DMS153 treated with DMSO at 0.1 percent for 48 hours (cell line): ENCODE data around the gene XCR1.
"Not testable (repeated sequence)": the region's sequence is repeated elsewhere in the genome, so short reads cannot be mapped to it uniquely, and the experiment has no call there.

ENCODE experiments used
- DNase-seq: peaks from one replicate; lab custom pipeline; 2025; ENCODE audit not compliant: unreplicated experiment; lab: John Stamatoyannopoulos, UW

XCR1 gene

DNA sequence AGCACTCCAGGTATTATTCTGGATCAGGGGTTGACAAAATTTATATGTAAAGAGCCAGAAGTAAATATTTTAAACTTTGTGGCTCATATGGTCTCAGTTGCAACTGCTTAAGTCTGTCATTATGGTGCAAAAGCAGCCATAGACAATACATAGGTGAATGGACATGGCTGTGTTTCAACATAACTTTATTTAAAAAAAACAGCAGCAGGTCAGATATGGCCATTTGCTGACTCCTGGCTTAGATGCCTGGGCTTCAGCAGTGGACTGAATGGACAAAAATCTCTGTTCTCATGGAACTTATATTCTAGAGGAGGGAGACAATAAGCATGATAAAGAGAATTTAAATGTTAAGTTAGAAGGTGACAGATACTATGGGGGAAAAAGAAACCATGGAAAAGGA lies 20.0 kb downstream of the XCR1 start:
- no peak for DNase-seq

DNA sequence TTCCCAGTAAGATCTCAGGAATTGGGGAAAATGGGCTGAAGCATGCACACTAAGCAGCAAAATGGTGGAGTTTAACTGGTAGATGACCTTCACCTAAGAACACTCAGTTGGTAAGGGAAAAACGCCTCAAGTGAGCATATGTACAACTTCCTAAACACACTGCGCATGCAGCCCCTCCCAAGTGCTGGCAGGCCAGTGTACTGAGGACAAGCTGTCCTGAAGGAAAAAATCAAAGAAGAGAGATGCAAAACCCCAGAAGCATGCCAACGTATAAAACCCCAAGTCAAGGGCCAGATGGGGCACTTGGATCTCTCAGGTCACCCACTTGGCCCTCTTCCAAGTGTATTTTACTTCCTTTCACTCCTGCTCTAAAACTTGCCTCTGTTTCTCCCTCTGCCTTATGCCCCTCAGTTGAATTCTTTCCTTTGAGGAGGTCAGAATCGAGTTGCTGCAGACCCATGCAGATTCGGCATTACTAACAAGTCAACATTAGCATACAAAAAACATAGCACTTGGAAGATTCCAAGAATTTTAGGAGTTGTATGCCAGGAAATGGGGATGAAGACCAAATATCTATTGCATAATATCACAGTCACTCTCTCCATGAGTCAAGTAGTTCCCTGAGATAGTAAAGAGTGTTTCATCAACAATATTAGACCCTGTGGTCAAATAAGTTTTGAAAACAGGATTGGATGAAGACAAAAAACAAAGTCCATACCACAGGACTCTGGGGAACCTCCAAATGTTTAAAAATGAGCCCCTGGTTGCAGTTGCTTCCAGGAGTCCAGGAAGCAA lies 20.8 kb downstream of the XCR1 start:
- DNase-seq: no peak

DNA sequence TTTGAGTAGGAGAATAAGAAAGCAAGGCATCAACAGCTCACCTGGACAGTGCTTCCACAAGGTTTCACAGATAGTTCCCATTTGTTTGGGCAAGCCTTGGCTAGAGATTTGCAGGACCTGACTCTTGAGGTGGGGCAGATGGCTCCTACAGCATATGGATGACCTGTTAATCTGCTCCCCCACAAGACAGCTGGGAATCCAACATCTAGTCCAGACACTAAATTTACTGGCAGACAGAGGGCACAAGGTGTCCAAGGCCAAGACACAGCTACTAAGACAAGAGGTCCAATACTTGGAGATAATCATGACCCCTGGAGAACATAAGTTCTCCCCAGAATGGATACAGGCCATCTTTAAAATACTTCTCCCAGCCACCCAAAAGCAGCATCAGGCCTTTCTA lies 23.6 kb downstream of the XCR1 start:
- not testable (repeated sequence) for DNase-seq

GRCh38 chr3:46001178-46001577 lies 26.1 kb downstream of the XCR1 start:
- no peak for DNase-seq

- no peak for DNase-seq
Observed at GRCh38 chr3:45997942-45998341, 29.3 kb downstream of the XCR1 start.

- not testable (repeated sequence) for DNase-seq
Observed at GRCh38 chr3:45997499-45997898, 29.8 kb downstream of the XCR1 start.

GRCh38 chr3:45995236-45996192 lies 31.8 kb downstream of the XCR1 start, which contains the start of gene FYCO1:
Gene FYCO1, minus strand, starts transcription at chr3:45995824. Its CDS starts 10,914 bp downstream, at chr3:45984910.
- peak; percentile 32 for DNase-seq

GRCh38 chr3:45994419-45995235 lies 32.7 kb downstream of the XCR1 start:
- no peak for DNase-seq

DNA sequence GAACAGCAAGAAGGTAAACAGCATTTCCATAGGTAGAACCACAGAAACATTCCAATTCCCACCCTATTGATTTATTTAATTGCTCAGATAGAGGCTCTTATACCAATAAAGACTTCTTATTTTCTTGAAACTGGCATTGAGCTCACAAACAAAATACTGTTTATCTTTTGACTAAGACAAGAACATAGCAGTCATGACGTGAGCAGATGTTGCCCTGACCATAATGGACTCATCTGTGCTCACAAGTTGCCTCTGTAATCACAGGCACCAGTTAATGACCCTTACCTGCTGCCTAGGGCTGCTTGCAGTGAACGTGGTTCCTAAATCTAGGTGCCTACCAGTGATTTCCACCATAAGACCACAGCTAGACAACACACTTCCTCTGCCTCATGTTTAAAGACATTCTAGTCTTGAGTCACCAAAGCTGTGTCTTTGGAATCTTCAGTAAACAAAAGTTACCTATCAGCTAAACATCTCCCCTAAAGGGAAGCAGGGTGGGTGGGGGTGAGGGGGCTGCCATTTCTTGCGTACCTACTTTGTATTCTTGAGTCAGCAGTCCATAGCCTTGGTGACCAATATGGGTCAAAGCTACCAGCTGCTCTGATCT lies 33.8 kb downstream of the XCR1 start:
- no peak for DNase-seq

- no peak for DNase-seq
Observed at GRCh38 chr3:45992821-45993221, 34.5 kb downstream of the XCR1 start.

DNA sequence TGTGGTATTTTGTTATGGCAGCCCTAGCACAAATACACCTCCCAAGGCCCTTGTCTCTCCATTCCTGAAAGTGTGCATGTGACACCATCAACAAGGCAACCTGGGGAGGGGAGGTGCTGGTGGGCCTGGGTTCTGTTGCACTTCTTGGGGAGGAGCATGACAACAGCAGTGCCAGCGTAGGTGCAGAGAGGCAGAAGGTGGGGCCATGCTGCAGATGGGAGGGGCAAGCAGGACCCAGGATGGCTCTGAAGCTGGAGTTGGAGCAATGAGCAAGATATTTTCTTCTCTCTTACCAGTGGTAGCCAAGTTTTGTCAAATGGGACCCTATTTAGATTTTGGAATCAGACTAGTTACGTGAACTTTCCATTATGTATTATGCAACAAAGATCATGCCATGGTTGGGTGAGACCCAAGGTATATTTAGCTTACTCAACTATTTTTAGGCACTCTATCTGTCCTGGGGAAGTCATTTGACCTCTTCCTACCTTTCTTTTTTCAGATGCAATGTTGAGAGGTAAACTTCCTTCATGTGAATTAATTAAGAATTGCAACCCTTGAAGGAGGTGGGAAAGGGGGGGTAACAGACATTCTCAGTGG lies 35.1 kb downstream of the XCR1 start:
- DNase-seq: no peak

DNA sequence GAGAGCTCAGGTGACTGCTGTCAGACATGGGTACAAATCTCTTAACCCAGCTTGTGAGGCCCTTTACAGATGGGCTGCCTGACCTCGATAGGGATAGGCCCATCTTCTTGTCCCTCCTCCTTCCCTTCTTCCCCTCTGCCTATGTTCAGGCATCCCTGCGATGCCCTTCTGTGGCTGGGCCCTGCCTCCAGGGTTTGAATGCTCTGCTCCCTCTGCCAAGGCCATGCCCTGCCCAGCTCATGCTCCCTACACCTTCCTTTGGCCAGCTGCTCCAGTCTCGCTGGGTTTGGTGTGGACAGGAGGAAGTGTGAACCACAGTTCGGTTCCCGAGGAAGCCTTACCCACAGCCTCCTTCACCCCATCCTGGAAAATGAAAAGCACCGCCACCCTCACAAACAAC lies 35.9 kb downstream of the XCR1 start:
- no peak for DNase-seq

DNA sequence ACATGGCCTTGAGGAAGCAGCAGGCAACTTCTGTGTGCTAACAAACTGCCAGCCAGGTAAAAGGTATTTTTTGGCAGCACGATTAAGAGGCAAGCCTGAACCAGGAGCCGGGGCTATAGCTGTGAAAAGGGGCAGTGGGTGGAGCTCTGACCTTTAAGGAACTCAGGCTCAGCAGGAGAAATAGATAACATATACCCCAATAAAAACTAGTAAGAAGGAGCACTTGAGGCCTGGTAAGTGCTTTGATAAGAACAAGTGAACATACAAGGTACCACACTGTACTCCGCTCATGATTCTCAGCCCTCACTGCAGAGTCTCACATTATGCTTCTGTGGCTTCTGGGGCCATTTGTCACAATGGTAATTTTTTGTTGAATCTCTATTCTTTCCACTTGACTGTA lies 37.1 kb downstream of the XCR1 start:
- DNase-seq: no peak

DNA sequence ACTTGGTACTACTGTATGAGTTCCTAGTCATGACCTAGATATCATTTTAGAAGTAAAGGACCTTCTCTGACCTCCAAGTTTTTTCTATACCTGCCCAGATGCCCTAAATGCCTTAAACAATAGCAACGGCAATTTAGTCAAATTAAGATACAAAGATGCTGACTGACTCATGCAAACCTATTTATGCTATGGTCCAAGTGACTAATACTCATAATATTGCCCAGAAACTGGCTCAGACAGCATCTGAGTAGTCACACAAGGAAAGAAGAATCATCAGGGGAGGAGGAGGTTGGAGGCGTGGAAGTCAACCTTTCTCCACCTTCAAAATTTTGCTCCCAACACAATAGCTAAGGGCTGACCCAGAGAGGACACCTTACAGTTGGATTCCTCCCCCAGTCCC lies 38.5 kb downstream of the XCR1 start:
- DNase-seq: no peak

DNA sequence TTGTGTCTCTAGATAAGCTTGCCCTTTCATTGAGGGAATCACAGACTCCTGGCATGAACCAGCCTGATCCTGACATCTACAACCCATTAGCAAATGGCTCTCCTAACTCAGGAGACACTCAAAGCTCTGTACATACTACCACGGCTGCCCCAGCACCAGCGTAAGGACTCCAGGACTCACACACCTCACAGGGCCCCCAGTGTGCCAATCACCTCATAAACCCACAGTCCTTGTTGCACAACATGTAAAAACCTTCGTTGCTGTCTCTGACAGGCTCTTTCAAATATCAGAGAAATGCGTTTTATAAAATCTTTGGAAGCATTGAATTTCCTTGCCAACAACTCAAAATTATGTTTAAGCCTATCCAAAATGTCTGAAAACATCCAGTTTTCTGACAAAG lies 38.9 kb downstream of the XCR1 start:
- no peak for DNase-seq

DNA sequence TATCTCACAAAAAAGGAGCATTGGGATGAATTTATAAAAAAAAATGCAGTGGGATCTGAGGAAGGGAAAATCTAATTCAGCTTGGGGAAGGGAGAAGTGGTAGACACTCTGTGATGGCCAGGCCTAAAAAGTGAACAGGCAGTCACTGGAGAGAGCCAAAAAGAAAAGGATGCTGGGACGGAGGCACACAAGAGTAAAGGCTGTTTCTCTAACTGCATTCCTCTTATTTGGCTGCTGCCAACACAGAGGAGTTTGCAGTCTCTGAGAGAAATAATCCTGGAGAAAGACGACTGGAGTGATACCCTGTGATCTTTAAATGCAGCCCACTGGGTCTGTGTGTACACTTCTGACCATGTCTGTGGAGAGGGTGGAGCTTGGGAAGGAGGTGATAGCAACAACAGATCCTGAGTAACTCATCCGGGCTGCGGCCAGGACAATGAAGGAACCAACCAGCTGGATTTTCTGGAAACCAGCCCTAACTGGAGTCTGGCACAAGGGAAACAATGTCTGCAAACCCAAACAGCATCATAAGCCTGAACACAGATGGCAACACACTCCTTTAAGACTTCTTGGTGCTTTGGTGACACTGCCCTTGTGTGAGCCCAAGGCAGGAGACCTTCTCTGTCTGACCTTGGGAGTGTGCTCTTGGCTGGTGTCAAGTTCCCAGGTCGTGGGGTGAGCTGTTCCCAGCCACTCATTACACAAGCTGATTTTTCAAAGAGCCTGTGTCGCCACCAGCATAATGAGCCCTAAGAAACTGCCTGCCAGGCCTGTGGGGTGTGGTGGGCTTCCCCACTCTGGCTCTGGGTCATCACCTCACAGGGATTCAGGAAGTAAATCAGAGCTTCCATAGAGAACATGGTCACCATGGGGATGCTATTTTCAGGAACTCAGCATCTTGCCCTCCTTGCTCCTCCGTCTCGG lies 39.7 kb downstream of the XCR1 start:
- DNase-seq: no peak

- peak; percentile 7 for DNase-seq
Observed at GRCh38 chr3:45986303-45986982, 40.8 kb downstream of the XCR1 start.

DNA sequence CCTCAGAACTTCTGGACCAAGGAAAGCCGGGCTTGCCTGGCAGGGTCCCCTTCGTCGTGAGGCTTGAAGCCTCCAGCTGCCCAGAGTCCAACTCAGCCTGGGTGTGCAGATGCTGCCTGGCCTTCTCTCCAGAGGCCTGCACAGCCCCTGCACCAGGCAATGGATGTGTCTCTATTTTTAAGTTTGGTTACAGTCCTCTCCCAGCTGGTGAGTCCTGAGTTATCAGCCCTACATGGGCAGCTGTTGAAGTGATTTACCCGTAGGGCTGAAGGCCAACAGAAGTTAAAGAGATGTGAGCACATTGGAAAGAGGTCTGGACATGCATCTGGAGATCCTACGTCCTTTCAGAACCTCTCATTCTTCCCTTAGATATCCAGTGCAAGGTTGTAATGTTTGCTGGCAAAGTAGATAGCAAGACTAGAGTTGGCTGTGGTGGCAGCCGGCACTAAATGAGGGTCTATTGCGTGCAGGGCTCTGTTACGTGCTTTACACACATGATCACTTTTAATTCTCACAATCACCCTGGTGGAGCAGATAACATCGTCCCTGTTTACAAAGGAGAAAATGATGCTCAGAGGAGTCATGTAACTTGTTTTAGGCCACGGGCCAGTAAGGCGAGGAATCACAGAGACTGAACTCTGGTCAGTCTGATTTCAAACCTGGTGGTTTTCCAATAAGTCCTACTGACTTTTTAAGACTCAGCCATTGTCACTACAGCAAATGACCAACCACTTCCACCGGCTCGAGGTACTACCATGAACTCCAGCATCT lies 41.6 kb downstream of the XCR1 start:
- DNase-seq: no peak
